Stimulated activated CD4-positive, alpha-beta T cell treated with anti-CD3 and anti-CD28 coated beads, Interleukin-15, amount 100 ng/mL, for 24 hours (primary cell): ENCODE data around the gene CARD9.

Source experiments
- DNase-seq: peaks from one replicate; pipeline ENCODE4 v3.0.0-alpha.2; 2020

CARD9 gene

DNA sequence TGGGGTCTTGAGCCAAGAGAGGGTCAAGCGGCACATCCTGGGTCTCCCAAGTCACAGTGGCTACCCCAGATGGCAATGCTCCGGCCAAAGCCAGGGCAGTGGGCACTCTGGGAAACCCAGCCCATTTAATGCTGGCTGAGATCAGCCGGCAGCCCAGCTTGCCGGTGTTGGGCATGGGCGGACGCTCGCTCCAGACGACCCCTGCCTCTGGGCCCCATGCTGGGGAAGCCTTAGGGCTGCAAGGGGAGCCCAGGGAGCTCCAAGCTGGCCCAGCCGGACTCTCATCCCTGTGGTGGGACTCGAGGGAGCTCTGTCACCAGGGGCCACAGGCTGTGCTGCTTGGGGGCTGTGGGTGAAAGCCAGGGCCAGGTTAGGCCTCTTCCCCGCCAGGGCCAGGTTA, 5.9 kb upstream of the CARD9 start:
- no peak for DNase-seq

DNA sequence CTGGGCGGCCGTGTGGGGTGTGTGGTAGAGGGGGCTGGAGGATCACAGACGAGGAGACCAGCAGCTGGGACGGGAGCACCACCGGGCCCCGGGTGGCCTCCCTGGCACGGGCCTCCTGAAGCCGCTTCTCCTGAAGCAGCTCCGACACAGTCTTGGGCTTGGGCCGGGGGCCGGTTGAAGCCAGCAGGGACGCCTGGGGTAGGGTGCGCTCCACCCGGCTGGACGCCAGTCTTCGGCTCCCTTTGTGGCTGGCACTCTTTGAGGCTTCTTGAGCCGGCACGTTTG, 5.5 kb upstream of the CARD9 start:
- no peak for DNase-seq

DNA sequence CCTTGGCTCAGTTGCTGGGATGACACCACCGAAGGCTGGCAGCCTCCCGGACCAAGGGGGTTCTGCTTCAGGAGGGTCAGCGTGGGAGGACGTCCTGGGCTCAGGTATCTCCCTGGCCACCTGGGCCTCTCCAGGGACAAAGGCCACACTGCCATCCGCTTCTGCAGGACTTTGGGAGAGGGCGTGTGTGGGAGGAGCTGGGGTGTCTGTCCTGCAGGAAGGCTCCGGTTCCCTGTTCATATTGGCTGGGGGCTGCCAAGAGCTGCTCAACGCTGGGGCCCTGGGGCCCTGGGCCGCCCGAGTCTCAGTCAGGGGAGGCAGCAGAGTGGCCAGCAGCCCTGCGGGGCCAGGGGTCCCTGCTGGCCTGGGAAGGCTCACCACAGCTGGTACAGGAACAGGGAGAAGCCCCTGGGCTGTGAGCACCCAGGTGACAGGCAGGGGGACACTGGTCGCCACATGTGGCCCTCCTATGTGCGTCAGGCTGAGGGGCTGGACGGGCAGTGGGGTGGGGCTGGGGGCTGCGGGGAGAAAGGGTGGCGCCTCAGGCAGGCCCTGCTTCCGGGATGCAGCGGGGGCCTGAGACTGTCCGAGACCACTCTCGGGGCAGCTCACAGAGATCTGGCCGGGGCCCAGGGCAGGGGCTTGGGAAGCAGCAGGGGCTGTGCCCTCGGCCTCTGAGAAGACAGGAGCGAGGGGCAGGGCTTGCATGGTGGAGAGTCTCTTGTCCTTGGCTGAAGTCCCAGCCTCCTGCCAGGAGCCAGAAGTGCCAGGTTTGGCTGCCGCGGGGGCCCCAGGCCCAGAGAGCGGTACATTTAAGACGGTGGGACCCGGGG, 4.9 kb upstream of the CARD9 start:
- DNase-seq: no peak

DNA sequence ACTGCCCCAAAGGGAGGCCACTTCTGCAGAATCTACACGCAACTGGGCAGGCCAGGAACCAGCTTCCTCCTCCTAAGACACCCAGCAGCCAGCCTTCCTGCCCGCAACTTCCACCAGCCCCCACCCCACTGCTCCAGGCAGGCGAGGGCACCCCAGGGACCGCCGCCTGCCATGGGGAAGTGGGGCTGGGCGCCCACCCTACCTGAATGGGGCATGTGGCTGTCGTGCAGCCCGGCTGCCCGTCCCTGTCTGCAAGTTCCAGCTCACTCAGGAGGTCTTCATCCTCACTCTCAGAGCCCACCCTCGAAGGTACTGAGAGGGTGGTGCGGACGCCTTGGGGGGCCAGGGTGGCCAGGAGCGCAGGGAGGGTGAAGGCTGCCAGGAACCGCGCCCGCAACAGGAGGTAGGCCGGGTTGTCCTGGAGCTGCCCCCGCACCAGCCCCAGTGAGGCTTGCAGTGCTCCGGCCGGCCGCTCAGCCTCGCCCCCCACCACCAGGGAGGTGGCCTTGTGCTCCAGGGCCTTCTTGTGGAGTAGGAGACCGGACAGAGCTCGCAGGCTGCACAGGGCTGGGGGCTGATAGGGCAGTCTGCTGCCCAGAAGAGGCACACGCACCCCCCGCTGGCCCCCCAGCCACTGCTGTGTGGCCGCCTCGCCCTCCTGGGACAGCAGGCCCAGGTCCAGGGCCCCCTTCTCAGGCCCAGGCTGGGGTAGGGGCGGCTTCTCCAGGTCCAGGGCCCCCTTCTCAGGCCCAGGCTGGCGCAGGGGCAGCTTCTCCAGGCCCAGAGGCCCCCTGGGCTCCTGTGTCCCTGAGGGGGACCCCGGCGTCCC, 4.1 kb upstream of the CARD9 start:
- DNase-seq: no peak

DNA sequence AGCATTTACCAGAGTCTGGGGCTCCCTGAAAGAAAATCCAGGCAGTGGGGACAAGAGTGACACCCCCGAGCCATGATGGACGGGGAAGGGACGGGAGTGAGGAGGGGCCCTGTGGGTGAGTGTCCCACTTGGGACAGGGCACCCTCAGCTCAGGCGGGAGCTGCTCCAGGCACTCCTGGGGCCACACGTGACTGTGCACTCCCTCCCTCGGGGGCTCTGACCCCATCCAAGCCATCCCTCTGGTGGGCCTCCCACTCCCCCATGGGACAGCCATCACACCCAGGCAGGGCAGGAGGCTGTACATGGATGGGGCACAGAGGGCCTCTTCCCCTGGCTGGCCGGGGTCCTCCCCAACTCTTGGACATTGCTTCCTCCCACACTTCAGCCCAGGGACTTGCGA, 3.0 kb upstream of the CARD9 start:
- DNase-seq: no peak

DNA sequence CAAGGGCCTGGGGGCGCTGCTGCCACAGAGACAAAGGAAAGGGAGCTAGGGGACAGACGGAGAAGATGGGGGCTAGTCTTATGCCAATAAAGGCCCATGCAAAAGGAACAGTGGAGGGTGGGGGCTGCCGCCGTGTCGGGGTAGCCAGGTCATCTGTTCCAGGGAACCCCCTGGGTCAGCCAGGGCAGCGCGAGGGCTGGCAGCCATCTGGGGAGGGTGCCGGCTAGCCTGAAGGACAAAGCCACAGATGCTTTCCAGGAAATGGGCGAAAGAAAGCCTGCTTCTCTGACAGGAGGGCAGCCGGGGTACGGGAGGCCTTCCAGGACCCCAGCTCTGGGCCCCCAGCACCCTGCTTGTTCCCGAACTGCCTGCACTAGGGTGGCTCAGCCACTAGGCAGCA, 1.6 kb upstream of the CARD9 start:
- no peak for DNase-seq

DNA sequence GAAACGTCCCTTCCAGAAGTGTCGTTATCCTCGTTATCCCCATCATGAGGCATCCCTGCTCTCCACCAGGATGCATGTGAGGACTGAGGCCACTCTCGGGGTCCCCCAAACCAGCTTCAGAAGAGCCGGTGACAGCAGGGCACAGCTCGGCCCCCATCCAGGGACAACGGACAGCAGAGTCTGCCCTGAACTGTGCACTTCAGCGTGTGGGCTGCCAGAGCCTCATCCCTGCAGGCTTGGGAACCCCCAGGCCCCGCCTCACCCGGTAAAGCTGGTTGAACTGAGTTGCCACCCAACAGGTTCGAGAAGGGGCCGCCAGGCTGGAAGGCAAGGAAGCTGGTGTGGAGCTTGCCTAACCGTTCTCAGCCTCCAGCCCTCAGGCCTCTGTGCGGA, 710 bp upstream of the CARD9 start:
- no peak for DNase-seq

DNA sequence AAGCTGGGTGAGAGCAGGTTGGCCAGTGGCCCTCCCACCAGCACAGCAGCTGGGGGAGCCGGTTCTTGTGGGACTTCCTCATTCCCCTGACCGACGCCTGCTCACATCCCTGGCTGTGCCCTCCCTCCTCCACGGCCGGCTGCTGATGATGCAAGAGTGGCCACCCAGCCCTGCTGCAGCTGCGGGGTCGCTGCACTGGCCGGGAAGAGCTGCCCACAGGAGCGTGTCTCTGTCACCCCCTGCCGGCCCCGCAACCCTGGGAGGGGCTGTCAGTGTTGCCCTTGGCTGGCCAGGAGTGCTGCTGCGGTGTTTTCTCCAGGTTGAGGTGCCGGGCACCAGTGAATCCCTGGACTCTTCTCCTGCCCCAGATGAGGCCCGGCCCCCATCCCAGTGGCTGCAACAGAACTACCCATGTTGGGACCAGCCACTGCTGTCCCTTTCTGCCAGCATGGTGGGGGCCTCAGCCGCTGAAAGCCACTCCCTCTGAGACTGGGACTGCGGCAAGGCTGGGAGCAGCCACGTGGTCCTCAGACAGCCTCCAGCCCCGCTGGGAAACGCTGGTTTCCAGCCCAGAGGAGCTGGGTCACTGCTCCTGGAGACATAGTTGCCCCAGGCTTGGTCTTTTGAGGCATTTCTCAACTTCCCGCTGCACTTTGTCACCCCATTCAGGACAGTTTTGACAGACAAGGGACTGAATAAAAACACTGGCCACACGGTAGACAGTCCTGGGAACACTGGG, 739 bp downstream of the CARD9 start:
- DNase-seq: no peak

DNA sequence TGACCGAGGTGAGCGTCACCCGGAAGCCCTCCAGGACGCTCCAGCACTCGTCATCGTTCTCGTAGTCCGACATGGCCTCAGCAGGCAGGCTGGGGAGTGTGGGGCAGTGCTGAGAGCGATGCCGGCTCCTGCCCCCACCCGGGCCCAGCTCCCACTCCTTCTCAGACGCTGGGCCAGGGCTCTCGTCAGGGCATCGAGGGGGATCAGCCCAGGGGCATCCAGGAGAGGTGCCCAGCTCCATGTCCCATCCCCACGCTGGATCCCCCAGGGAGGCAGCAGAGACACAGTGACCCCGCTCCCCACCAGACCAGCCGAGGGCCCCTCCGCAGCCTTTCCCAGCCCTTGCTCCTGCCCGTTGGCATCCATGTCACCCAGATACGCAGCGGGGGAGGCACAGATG, 1.5 kb downstream of the CARD9 start:
- DNase-seq: no peak

DNA sequence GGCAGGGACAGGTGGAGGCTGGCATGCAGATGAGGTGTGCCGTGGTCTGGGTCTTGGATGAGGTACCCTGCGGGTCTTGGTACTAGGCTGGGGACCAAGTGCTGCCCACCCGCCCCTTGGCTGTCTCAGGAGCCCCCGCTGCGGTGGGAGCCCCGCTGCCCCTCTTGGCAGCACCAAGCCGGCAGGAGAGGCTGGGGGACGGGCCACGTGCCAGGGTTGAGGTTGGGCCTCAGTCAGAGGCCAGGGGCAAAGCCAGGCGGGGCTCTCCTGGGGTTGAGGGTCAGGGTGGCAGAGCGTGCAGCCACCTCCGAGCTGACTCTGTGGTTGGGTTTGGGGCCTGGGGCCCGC, 2.0 kb downstream of the CARD9 start:
- no peak for DNase-seq

DNA sequence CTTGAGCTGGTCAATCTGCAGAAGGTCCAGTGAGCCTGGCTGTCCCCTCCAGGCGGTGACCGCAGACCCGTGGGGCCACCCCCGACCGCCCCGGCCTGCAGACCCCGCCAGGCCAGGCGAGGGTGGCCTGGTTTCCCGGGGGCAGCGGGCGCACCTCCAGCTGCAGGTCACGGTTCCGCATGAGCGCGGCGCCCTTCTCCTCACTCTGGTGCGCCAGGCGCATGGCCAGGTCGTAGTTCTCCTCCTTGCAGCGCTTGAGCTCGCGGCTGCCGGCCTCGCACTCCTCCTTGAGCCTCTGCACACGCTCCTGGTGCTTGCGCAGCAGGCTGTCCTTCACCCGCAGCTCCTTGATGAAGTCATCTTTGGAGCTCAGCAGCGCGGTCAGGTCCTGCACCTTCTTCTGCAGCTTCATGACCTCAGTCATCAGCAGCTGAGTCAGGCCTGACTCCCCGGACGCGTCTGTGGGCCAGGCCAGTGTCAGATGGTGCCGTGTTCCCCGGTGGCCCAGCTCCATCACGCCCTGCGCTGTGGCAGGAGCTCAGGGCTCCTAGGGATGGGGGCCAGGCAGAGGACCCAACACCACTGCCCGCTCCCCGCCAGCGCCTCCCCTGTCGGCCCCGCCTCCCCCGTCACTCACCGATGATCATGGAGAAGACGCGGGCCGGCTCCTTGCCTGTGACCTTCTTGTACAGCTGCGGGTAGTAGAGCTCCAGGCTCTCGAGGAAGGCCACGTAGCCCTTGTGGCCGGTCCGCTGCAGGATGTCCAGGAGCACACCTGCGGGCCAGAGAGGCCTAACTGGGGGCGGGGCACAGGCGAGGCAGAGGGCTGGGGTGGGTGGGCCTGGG, 2.6 kb downstream of the CARD9 start:
- no peak for DNase-seq

DNA sequence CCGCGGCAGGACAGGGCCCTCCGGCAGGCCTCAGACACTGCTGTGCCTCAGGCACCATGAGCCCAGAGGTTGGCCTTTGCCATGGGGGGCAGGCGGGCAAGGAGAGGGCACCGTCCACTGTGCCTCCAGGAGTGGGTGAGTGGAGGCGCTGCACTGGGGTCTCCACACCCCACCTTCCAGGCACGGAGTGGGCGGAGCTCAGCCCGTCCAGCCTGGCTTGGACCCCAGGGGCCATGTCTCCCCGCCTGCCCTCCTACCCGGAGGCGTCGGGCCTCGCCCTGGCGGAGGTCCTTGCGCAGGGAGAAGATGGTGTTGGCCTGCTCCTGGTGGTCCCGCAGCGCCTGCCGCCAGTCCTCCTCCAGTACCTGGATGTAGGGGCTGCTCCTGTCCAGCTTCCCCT, 3.4 kb downstream of the CARD9 start:
- no peak for DNase-seq

DNA sequence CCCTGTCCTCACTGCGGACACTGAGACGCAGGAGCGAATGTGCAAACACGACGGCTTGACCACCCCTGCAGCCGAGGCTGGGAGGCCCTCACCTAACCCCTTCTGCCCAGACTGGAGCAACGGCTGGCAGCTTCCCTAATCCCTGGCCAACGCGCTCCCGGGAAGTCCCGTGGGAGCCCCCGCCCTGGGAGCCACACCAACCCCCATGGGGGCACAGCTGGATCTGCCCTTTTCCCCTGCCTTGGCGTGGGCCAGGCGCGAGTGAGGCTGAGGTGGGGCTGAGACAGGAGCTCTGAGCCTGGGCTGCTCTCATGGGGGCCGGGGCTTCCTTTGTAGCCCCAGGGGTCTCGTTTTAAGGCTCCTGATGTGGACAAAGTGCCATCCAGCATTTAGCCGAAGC, 5.3 kb downstream of the CARD9 start:
- DNase-seq: no peak

DNA sequence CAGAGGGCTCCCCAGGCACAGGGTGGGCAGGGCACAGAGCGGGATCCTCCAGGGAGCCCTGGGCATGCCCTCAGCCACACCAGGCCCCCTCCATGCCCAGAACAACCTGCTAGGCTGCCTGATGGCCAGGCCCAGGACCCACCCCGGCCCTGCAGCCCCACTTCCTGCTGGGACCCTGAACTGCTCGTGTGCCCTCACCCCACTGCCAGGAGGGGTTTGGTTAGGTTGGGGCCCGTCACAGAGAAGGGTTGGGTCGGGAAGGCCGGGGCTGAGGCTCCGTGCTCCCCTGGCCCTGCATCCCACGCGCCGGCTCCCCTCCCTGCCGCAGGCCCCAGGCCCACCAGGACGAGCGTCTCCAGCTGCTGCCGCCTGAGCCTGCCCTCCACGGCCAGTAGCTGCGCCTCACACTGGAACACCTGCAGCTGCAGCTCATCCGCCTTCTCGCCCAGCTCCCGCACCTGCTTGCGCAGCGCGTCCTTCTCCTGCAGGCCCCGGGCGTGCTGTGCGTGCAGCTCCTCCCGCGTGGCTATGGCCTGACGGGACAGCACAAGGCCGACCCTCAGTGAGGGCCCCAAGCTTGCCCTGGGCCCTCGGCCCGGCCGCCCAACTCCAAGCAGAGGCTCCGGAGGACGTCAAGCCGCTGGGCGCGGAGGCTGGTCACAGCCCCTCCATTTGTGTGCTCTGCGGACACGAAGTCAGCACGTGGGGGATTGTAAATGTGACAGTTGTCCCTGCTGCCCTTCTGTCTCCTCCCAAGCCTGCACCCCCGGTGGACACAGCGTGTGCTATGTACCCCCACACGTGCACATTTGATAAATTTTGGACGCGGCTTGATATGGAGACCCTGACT, 5.9 kb downstream of the CARD9 start:
- DNase-seq: no peak

DNA sequence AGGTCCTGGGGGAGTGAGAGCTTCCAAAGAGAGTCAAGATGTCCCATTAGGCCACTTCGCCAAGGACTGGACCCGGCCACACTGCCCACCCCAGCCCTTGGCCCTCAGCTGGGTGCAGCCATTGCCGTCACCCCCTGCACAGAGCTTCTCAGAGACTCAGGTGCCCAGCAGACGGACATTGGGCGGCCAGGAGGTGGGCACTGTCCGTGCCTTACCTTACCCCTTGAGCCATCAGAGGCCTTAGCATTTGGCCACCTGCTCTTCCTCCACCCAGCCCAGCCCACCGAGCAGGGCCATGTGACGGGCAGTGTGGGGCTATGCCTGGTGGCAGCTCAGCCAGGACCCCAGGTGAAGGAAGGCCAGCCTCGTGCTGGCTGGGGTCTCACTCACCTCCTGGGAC, 6.6 kb downstream of the CARD9 start:
- no peak for DNase-seq

DNA sequence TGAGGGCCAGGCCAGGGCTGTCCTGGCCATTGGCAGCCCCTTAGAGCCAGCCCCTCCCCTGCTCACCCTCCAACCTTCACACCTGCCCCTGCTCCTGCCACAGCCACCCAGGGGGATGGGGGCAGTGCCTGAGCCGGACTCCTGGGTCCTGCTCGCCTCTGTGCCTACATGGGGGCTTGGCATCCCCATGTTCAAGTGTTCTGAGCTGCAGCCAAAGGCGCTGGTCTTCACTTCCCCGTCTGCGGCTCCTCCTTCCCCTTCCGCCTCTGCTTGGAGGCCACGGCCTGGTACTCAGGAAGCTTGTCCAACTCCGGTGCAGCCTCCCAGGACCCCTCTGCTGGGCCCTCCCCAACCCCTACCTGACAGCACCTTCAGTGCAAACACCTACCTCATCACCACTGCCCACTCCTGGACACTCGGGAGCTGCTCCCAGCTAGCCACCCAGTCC, 7.7 kb downstream of the CARD9 start:
- no peak for DNase-seq

DNA sequence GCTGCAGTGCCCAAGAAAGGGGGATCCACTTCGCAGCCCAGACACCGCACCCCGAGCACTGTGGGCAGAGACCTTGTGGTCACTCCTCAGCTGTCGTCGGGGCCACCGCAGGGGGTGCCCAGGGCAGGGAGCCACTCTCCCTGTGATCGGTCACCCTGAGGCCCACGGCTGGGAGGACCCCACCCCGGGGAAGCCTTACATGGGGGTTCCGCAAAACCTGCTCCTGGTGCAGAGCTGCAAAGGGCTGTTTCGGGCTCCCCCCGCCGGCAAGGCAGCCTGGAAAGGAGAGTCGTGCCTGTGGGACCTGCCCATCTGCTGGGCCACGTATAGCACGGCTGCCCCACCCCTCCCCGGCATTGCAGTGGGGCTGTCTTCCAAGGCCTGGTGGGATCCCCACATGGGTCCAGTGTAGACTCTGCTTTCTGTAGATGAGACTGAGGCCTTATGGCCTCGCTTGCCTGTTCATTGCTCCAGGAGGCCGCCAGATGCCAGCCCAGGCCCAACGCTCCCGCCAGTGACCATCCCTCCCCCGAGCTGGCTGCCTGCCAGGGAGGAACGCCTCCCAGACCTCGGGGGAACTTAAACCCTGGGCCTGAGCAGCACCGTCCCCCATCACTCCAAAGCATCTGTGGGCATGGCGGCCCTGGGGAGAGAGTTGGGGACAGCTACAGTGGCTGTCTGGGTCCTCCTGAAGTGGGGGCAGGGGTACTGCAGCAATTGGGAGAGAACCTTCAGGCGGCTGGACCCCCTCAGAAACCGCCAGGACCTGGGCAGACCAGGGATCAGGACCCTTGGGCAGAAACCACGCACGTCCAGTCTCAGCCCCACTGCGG, 8.3 kb downstream of the CARD9 start:
- DNase-seq: no peak

DNA sequence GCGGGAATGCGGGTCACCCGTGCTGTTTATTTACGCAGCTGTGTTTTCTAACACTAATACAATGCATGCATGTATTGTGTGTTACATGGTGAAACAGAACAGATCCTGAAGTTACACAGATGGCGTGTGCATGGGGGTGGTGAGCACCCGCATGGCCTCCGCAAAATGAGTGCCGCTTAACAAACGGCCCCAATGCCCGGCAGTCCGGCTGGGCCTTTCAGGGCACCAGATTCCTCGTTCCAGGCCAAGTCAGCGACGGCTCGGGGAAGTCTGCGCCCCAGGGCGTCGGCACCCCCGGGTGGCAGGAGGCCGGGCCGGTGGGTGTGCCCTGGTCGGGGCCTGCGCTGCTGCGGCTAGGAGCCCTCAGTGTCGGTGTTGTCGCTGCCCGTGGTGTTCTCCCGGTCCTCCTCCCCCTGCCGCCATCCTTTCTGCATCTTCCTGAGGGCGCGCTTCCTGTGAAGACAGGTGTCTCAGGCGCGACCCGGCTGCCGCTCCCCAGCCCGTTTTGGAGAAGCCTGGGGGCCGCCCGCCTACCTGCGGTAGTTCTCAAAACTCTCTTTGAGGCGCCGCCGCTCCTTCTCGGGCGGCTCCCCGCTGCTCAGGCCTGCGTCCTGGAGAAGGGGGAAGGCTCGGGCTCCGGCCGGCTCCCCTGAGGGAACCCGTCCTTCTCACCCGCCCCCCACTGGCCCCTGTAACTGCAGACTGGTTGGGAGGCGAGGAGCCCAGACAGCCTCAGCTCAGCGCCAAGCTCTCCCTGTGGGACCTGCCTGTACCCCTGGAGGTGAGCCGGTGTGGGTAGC, 9.3 kb downstream of the CARD9 start:
- DNase-seq: no peak

DNA sequence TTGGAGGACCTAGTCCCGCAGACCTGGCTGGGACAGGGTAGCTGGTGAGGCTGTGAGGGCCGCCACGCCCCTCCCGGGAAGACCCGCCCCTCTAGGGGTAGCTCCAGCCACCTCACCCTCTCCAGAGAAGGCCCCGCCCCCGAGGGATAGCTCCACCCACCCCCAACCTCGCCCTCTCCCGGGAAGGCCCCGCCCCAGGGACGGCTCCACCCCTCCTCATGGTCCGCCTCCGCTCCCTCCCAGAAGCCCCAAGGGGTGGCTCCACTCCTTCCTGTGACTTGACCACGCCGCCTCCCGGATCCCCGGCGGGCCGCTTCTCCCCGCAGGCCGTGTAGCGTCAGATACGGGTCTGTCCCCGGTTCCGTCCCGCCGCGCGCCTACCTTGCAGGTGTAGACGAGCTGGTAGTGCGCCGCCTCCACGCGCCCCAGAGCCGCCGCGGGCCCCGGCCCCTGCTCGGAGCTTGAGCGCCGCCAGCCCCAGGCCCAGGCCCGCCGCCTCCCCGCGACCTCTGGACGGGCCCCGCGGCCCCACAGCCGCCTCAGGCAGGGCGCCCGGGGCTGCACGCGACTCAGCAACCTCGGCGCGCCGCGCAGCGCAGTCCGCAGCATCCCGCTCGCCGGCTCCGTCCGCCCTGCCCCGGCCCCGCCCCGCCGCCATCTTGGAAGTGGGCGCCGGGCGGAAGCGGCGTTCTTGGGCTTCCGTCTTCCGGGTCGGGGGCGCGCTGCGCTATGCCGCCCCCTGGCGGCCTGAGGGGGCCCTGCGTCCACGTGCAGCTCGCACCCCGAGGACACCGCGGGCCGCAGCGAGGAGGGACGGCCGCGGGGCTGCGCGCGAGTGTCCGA, 10.1 kb downstream of the CARD9 start, which contains the start of gene DNLZ:
Gene DNLZ, minus strand, starts transcription at position 639 of the 843 bp plus-strand sequence. Its CDS starts 30 bp downstream, at position 609.
- DNase-seq: peak; percentile 98
